ENCODE results near the gene NRCAM. TPM values are rescaled to one million over a fixed set of nuclear protein-coding genes. Genes with fewer than 3 reads are reported as not detected.

NRCAM gene
- total and polyA plus RNA-seq, 2 of the 13 experiments (the other 11 are each of a cell fraction or from before 2014, with no cell fraction given) = 0.31 to 0.33 TPM

DNA sequence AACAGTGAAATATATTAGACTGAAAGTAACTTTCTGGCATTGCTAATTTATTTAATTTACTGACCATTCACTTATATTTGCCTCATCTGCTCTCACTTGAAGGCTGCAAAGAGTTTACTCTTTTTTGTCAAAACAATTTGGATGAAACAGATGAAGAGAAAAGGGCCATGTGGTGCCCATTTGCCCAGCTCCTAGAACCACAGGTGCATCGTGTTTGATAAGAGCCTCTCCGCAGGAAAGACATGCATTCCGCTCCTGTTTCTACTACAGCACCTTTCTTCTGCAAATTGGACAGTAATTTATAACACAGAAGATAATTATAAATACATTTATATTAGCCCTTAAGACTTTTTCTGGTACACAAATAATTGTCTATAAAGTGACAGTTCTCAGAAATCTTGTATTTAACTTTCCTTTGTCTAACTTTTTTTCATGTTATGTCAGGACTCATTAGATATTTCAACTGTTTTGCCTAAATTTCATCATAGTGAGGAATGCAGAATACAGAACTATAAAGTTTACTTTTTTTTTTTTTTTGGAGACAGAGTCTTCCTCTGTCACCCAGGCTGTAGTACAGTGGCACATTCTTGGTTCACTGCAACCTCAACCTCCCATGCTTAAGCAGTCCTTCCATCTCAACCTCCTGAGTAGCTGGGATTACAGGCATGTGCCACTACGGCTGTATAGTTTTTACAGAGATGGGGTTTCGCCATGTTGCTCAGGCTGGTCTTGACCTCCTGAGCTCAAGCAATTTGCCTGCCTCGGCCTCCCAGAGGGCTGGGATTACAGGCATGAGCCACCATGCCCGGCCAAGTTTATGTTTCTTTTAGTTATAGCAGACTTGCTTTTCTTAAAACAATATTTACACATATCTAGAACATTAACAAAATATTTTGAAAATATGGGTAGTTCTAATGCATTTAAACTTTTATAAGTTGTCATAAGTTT, 326.9 kb downstream of the NRCAM start:
- TF ChIP-seq ZNF660 (CRISPR knock-in tag; IDR thresholded peaks at IDR 0.05; ENCODE audit: borderline replicate concordance, low read depth) = no peak
- Histone ChIP-seq H3K36me3 (replicated peaks in 1 of 2; ENCODE audit: control insufficient read depth in 1 of 2, insufficient read depth in 2 of 2, low read length in 2 of 2) (no peaks in the 10 kb centered on the region), H3K79me2 (ENCODE audit: insufficient read depth, low read length) (no peaks in the 10 kb centered on the region), H2AFZ (ENCODE audit: low read length) (no peak overlapping the region), H3K9me3 (ENCODE audit: low read length) (no peaks in the 10 kb centered on the region), H3K27ac (ENCODE audit: extremely low read length, insufficient read depth, low read length) (no peak overlapping the region), H3K4me1 (ENCODE audit: insufficient read depth, low read length) (no peaks in the 10 kb centered on the region), H4K20me1 (ENCODE audit: insufficient read depth, low read length) (no peaks in the 10 kb centered on the region), H3K27me3 (ENCODE audit: control insufficient read depth in 1 of 2, insufficient read depth in 2 of 2, low read length in 2 of 2) (peaks cover 0 to 6% of the 10 kb centered on the region in 2 experiments; a peak in 2 of 5 replicates), H3K4me3 (replicated peaks in 1 of 3; ENCODE audit: insufficient read depth in 1 of 3, low read depth in 2 of 3, low read length in 3 of 3) (no peak overlapping the region), H3K9ac (ENCODE audit: insufficient read depth, low read depth, low read length) (no peak overlapping the region), H3K4me2 (ENCODE audit: low read depth, low read length) (no peak overlapping the region)
- DNase-seq (ENCODE audit: low spot score) = no peak
- FAIRE-seq = no peak
- no TSS peak for BruUV-seq (replicated peaks)
- CTCF ChIA-PET (ENCODE audit: low intra/inter-chr PET ratio, low total read pairs) = no interaction called here
- in situ Hi-C loops (cut with HindIII; ENCODE audit: extremely low pct_ligation_motif_present, low pct_unique_long_range_greater_than_20kb) (no loop called here), intact Hi-C loops (cut with micrococcal nuclease; ENCODE audit: unreplicated experiment) (no loop called here)
- POLR2A ChIA-PET = no interaction called here
- 43% methylated on average over 7 of the region's 7 CpGs for WGBS (ENCODE audit: low lambda C conversion rate)
- no peak for ATAC-seq

DNA sequence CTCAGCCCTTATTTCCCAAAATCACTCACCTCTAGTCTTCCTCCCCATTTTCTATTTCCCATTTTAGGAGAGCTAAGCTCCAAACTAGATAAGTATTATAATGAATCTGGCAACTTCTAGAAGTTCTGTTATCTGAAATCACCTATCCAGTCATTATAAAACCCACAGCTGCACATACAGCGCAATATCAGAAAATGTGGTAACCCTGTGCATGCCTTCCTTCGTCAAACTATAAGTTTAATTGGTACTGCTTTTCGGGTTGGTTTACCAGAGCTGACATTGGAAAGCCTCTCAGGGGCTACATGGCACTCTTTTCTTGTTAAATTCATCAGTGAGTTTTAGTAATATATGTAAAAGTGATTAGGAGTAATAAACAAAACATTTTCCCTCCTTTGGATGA, 327.7 kb downstream of the NRCAM start:
- H3K36me3 ChIP-seq (replicated peaks in 1 of 2; ENCODE audit: control insufficient read depth in 1 of 2, insufficient read depth in 2 of 2, low read length in 2 of 2) = no peaks in the 10 kb centered on the region
- H3K4me2 ChIP-seq (ENCODE audit: low read depth, low read length) = no peak overlapping the region
- ATAC-seq (no peak), DNase-seq (ENCODE audit: low spot score) (no peak), FAIRE-seq (no peak)
- no peak overlapping the region for H3K27ac ChIP-seq (ENCODE audit: extremely low read length, insufficient read depth, low read length)
- H3K9ac ChIP-seq (ENCODE audit: insufficient read depth, low read depth, low read length) = no peak overlapping the region
- H3K9me3 ChIP-seq (ENCODE audit: low read length) = no peaks in the 10 kb centered on the region
- BruUV-seq (replicated peaks) = no TSS peak
- ChIA-PET CTCF (ENCODE audit: low intra/inter-chr PET ratio, low total read pairs) (no interaction called here), POLR2A (no interaction called here)
- no peaks in the 10 kb centered on the region for H4K20me1 ChIP-seq (ENCODE audit: insufficient read depth, low read length)
- intact Hi-C loops (cut with micrococcal nuclease; ENCODE audit: unreplicated experiment) (no loop called here), in situ Hi-C loops (cut with HindIII; ENCODE audit: extremely low pct_ligation_motif_present, low pct_unique_long_range_greater_than_20kb) (no loop called here)
- H2AFZ ChIP-seq (ENCODE audit: low read length) = no peak overlapping the region
- no peak overlapping the region for H3K4me3 ChIP-seq (replicated peaks in 1 of 3; ENCODE audit: insufficient read depth in 1 of 3, low read depth in 2 of 3, low read length in 3 of 3)
- H3K79me2 ChIP-seq (ENCODE audit: insufficient read depth, low read length) = no peaks in the 10 kb centered on the region
- peaks cover 0 to 6% of the 10 kb centered on the region in 2 experiments; a peak in 2 of 5 replicates for H3K27me3 ChIP-seq (ENCODE audit: control insufficient read depth in 1 of 2, insufficient read depth in 2 of 2, low read length in 2 of 2)
- H3K4me1 ChIP-seq (ENCODE audit: insufficient read depth, low read length) = no peaks in the 10 kb centered on the region
- WGBS (ENCODE audit: low lambda C conversion rate) = 61% methylated on average over 3 of the region's 3 CpGs
- TF ChIP-seq ZNF225 (CRISPR knock-in tag; IDR thresholded peaks at IDR 0.05) (no peak), PTBP1 (IDR thresholded peaks at IDR 0.05; ENCODE audit: low read depth, low read length, poor library complexity, severe bottlenecking) (no peak), JDP2 (CRISPR knock-in tag; IDR thresholded peaks at IDR 0.05; ENCODE audit: borderline replicate concordance) (no peak), ZFP36L1 (CRISPR knock-in tag; IDR thresholded peaks at IDR 0.05) (no peak), WIZ (CRISPR knock-in tag; IDR thresholded peaks at IDR 0.05) (no peak), XBP1 (CRISPR knock-in tag; IDR thresholded peaks at IDR 0.05) (no peak), HDAC6 (IDR thresholded peaks at IDR 0.05; ENCODE audit: low read depth, low read length) (no peak), SSRP1 (CRISPR knock-in tag; IDR thresholded peaks at IDR 0.05) (no peak), ONECUT2 (CRISPR knock-in tag; IDR thresholded peaks at IDR 0.05) (no peak), ZNF207 (IDR thresholded peaks at IDR 0.05; ENCODE audit: borderline replicate concordance) (no peak)

Measured in HepG2 (cell line).